Gastroesophageal sphincter (tissue), 4 donors: ENCODE results near the gene DPF1. TPM values are rescaled to one million over a fixed set of nuclear protein-coding genes. Genes with fewer than 3 reads are reported as not detected.

Experiments used
- ATAC-seq: fragments of 150-250 bp; one replicate; pipeline ENCODE4 v1.9.1; 2016; ENCODE audit warnings: mild to moderate bottlenecking, moderate library complexity
- H3K27ac ChIP-seq, 4 donors: fragments of 200-600 bp; sonication (generic) in 3 of 4; 1 replicate in 3 of 4; 2 replicates in 1 of 4; pipeline ENCODE4 v1.5.1; 2016 to 2019
- H3K27me3 ChIP-seq: fragments of 200-600 bp; sonication (generic); one replicate; pipeline ENCODE4 v1.5.1; 2019
- H3K36me3 ChIP-seq, 2 donors: fragments of 200-600 bp; sonication (generic); one replicate each; pipeline ENCODE4 v1.5.1; 2019; ENCODE audit warnings: control low read depth in 1 of 2
- H3K4me1 ChIP-seq, 3 donors: fragments of 200-600 bp; sonication (generic); 1 replicate in 2 of 3; 2 replicates in 1 of 3; pipeline ENCODE4 v1.5.1; 2016 to 2019; ENCODE audit warnings: control low read depth in 2 of 3
- H3K4me3 ChIP-seq, 2 donors: fragments of 200-600 bp; sonication (generic); one replicate each; pipeline ENCODE4 v1.5.1; 2019; ENCODE audit warnings: mild to moderate bottlenecking in 1 of 2, moderate library complexity in 1 of 2
- H3K9me3 ChIP-seq, 3 donors: fragments of 200-600 bp; sonication (generic); one replicate each; pipeline ENCODE4 v1.5.1; 2017 to 2019; ENCODE audit warnings: control low read depth in 2 of 3
- CTCF ChIP-seq, 4 experiments: fragments of 200-600 bp in 2 of 4; fragments of 450-650 bp in 2 of 4; sonication (generic) in 1 of 4; IDR thresholded peaks; one replicate each; pipeline ENCODE4 v1.5.1; 2017 to 2019; ENCODE audit warnings: antibody characterized with exemption in 4 of 4, mild to moderate bottlenecking in 2 of 4, moderate library complexity in 2 of 4
- EP300 ChIP-seq: sonication (generic); formaldehyde crosslinking; IDR thresholded peaks from one replicate; pipeline ENCODE4 v1.6.1; 2017; ENCODE audit warnings: antibody characterized with exemption, mild to moderate bottlenecking
- POLR2A ChIP-seq, 2 donors: fragments of 450-650 bp; IDR thresholded peaks; one replicate each; pipeline ENCODE4 v1.6.1; 2017; ENCODE audit warnings: antibody characterized with exemption in 2 of 2, mild to moderate bottlenecking in 2 of 2, moderate library complexity in 1 of 2
- POLR2AphosphoS5 ChIP-seq: sonication (generic); formaldehyde crosslinking; IDR thresholded peaks from one replicate; pipeline ENCODE4 v1.6.1; 2017; ENCODE audit warnings: antibody characterized with exemption
- WGBS, 2 donors: methylation state at CpG; one replicate each; pipeline ENCODE4 v1.1.5; 2018; ENCODE audit warnings: low coverage in 1 of 2; 5-methylcytosine and 5-hydroxymethylcytosine counted together
- total RNA-seq, 4 donors: library from RNA; depleted of rRNA; stranded (reverse); fragments of >200 nt; gene quantifications; one replicate each; pipeline ENCODE4 v1.1.0, GENCODE V29; 2016

DPF1 gene
- total RNA-seq, 4 donors from 2014 or later: not detected

GRCh38 chr19:38185562-38185961 lies 38.5 kb downstream of the DPF1 start:
- H3K9me3 ChIP-seq: peaks cover 0 to 6% (median 0%) of the 10 kb centered on the region in 3 donors
- H3K36me3 ChIP-seq: peaks cover 0 to 39% of the 10 kb centered on the region in 2 donors
- no peak overlapping the region for H3K4me3 ChIP-seq
- H3K4me1 ChIP-seq: peaks cover 0 to 18% (median 0%) of the 10 kb centered on the region in 3 donors
- WGBS, 2 donors: 77 to 95% methylated on average over 3 to 10 of the region's 10 CpGs
- ATAC-seq: no peak
- H3K27ac ChIP-seq: no peak overlapping the region
- TF ChIP-seq EP300: no peak
- TF ChIP-seq CTCF (IDR thresholded peaks at IDR 0.05): no peak
- TF ChIP-seq POLR2A (IDR thresholded peaks at IDR 0.05): no peak
- no peak for TF ChIP-seq POLR2AphosphoS5
- no peaks in the 10 kb centered on the region for H3K27me3 ChIP-seq

- no peak for ATAC-seq
- peaks cover 0 to 18% (median 0%) of the 10 kb centered on the region in 3 donors for H3K4me1 ChIP-seq
- 80 to 87% methylated on average over 6 to 8 of the region's 9 CpGs for WGBS, 2 donors
- H3K4me3 ChIP-seq: no peak overlapping the region
- no peaks in the 10 kb centered on the region for H3K27me3 ChIP-seq
- H3K27ac ChIP-seq: peak overlapping the region in 1 of 4 donors; percentile 66
- TF ChIP-seq CTCF (IDR thresholded peaks at IDR 0.05) (no peak), EP300 (no peak), POLR2A (IDR thresholded peaks at IDR 0.05) (no peak), POLR2AphosphoS5 (no peak)
- H3K9me3 ChIP-seq: peaks cover 0 to 14% (median 2%) of the 10 kb centered on the region in 3 donors
- peaks cover 0 to 42% of the 10 kb centered on the region in 2 donors for H3K36me3 ChIP-seq
These were observed 39.2 kb downstream of the DPF1 start for GRCh38 chr19:38184815-38185214.

- no peaks in the 10 kb centered on the region for H3K27me3 ChIP-seq
- peak overlapping the region; percentile 4 to 40 for H3K4me3 ChIP-seq
- 13 to 23% methylated on average over 21 to 29 of the region's 30 CpGs for WGBS, 2 donors
- TF ChIP-seq POLR2AphosphoS5 (no peak), CTCF (IDR thresholded peaks at IDR 0.05) (no peak), POLR2A (IDR thresholded peaks at IDR 0.05) (no peak)
- peaks cover 0 to 28% (median 2%) of the 10 kb centered on the region in 3 donors for H3K9me3 ChIP-seq
- peaks cover 0 to 56% of the 10 kb centered on the region in 2 donors for H3K36me3 ChIP-seq
- peak; percentile 78 for ATAC-seq
- peaks cover 0 to 18% (median 0%) of the 10 kb centered on the region in 3 donors for H3K4me1 ChIP-seq
- H3K27ac ChIP-seq: peak overlapping the region in 3 of 4 donors; percentile 35 to 66 (median 63)
These were observed 40.6 kb downstream of the DPF1 start for GRCh38 chr19:38183251-38183897.

GRCh38 chr19:38182536-38183210 lies 41.3 kb downstream of the DPF1 start:
- peak; percentile 32 for ATAC-seq
- peak overlapping the region in 1 of 2 donors; percentile 40 for H3K4me3 ChIP-seq
- H3K36me3 ChIP-seq: peaks cover 0 to 58% of the 10 kb centered on the region in 2 donors
- TF ChIP-seq CTCF (IDR thresholded peaks at IDR 0.05): no peak
- no peak for TF ChIP-seq POLR2AphosphoS5
- no peak for TF ChIP-seq EP300
- no peak for TF ChIP-seq POLR2A (IDR thresholded peaks at IDR 0.05)
- H3K4me1 ChIP-seq: peaks cover 0 to 18% (median 0%) of the 10 kb centered on the region in 3 donors
- peak overlapping the region in 2 of 4 donors; percentile 35 to 63 for H3K27ac ChIP-seq
- 11 to 77% methylated on average over 3 to 8 of the region's 21 CpGs for WGBS, 2 donors
- H3K9me3 ChIP-seq: peaks cover 0 to 32% (median 2%) of the 10 kb centered on the region in 3 donors
- H3K27me3 ChIP-seq: no peaks in the 10 kb centered on the region
